Stimulated activated memory B cell treated with anti-CD40 and anti-IgM and Interleukin-4, amounts not matched to agents 10 μg/mL and 1 μg/mL and 100 μg/mL, for 72 hours (primary cell): ENCODE measurements around the gene NTM.
A peak's percentile ranks its signal among the peaks of the same experiment; 100 is the strongest.

ENCODE experiments used
- ATAC-seq: fragments of 150-1000 bp; cut with Tn5 transposase; 2 replicates; pipeline ENCODE4 v1.10.0; 2021
- H3K27ac Mint-ChIP-seq: one replicate; pipeline ENCODE4 v1.8.0; 2022; ENCODE audit warnings: mild to moderate bottlenecking, mixed read lengths
- H3K27me3 Mint-ChIP-seq: one replicate; pipeline ENCODE4 v1.8.0; 2022; ENCODE audit warnings: mixed read lengths
- H3K36me3 Mint-ChIP-seq: one replicate; pipeline ENCODE4 v1.8.0; 2022; ENCODE audit warnings: mixed read lengths
- H3K4me1 Mint-ChIP-seq: one replicate; pipeline ENCODE4 v1.8.0; 2022; ENCODE audit warnings: mixed read lengths
- H3K4me3 Mint-ChIP-seq: one replicate; pipeline ENCODE4 v1.8.0; 2022; ENCODE audit warnings: mild to moderate bottlenecking, moderate library complexity, mixed read lengths
- H3K9me3 Mint-ChIP-seq: one replicate; pipeline ENCODE4 v1.8.0; 2022; ENCODE audit warnings: mixed read lengths

Gene NTM

GRCh38 chr11:132208477-132209055 is 838.2 kb downstream of the NTM start:
- Mint-ChIP-seq H3K27me3 (no peaks in the 10 kb centered on the region), H3K27ac (no peak overlapping the region), H3K36me3 (no peaks in the 10 kb centered on the region), H3K4me1 (no peaks in the 10 kb centered on the region), H3K9me3 (peaks cover 6% of the 10 kb centered on the region), H3K4me3 (no peak overlapping the region)
- ATAC-seq = no peak

- Mint-ChIP-seq H3K36me3 (no peaks in the 10 kb centered on the region), H3K27me3 (no peaks in the 10 kb centered on the region), H3K4me1 (no peaks in the 10 kb centered on the region), H3K27ac (no peak overlapping the region), H3K4me3 (no peak overlapping the region), H3K9me3 (peaks cover 6% of the 10 kb centered on the region)
- ATAC-seq = no peak
Observed at GRCh38 chr11:132211479-132211878, 841.1 kb downstream of the NTM start.

- H3K36me3 Mint-ChIP-seq = no peaks in the 10 kb centered on the region
- ATAC-seq = no peak
- H3K4me3 Mint-ChIP-seq = no peak overlapping the region
- H3K9me3 Mint-ChIP-seq = no peaks in the 10 kb centered on the region
- no peaks in the 10 kb centered on the region for H3K4me1 Mint-ChIP-seq
- H3K27me3 Mint-ChIP-seq = no peaks in the 10 kb centered on the region
- H3K27ac Mint-ChIP-seq = no peak overlapping the region
Observed at GRCh38 chr11:132217856-132218255, 847.4 kb downstream of the NTM start.

GRCh38 chr11:132220474-132220873 is 850.1 kb downstream of the NTM start:
- Mint-ChIP-seq H3K27ac (no peak overlapping the region), H3K4me3 (no peak overlapping the region), H3K27me3 (no peaks in the 10 kb centered on the region), H3K9me3 (peaks cover 2% of the 10 kb centered on the region), H3K4me1 (no peaks in the 10 kb centered on the region), H3K36me3 (no peaks in the 10 kb centered on the region)
- ATAC-seq = no peak

- no peaks in the 10 kb centered on the region for H3K27me3 Mint-ChIP-seq
- H3K36me3 Mint-ChIP-seq = no peaks in the 10 kb centered on the region
- H3K4me3 Mint-ChIP-seq = no peak overlapping the region
- no peaks in the 10 kb centered on the region for H3K4me1 Mint-ChIP-seq
- no peak for ATAC-seq
- H3K9me3 Mint-ChIP-seq = peaks cover 6% of the 10 kb centered on the region
- H3K27ac Mint-ChIP-seq = no peak overlapping the region
Observed at GRCh38 chr11:132222345-132222744, 851.9 kb downstream of the NTM start.

- ATAC-seq = no peak
- H3K27me3 Mint-ChIP-seq = no peaks in the 10 kb centered on the region
- peaks cover 6% of the 10 kb centered on the region for H3K9me3 Mint-ChIP-seq
- H3K4me3 Mint-ChIP-seq = no peak overlapping the region
- no peaks in the 10 kb centered on the region for H3K36me3 Mint-ChIP-seq
- no peak overlapping the region for H3K27ac Mint-ChIP-seq
- H3K4me1 Mint-ChIP-seq = no peaks in the 10 kb centered on the region
Observed at GRCh38 chr11:132226522-132226921, 856.1 kb downstream of the NTM start.

- peaks cover 5% of the 10 kb centered on the region for H3K9me3 Mint-ChIP-seq
- no peaks in the 10 kb centered on the region for H3K36me3 Mint-ChIP-seq
- ATAC-seq = no peak
- no peak overlapping the region for H3K4me3 Mint-ChIP-seq
- H3K27me3 Mint-ChIP-seq = no peaks in the 10 kb centered on the region
- no peak overlapping the region for H3K27ac Mint-ChIP-seq
- no peaks in the 10 kb centered on the region for H3K4me1 Mint-ChIP-seq
Observed at GRCh38 chr11:132228746-132229325, 858.4 kb downstream of the NTM start.

GRCh38 chr11:132231656-132232347 is 861.4 kb downstream of the NTM start:
- Mint-ChIP-seq H3K27ac (no peak overlapping the region), H3K27me3 (no peaks in the 10 kb centered on the region), H3K36me3 (no peaks in the 10 kb centered on the region), H3K4me1 (no peaks in the 10 kb centered on the region), H3K4me3 (no peak overlapping the region), H3K9me3 (peaks cover 4% of the 10 kb centered on the region)
- no peak for ATAC-seq

GRCh38 chr11:132234878-132235277 is 864.5 kb downstream of the NTM start:
- no peaks in the 10 kb centered on the region for H3K36me3 Mint-ChIP-seq
- no peaks in the 10 kb centered on the region for H3K4me1 Mint-ChIP-seq
- no peak for ATAC-seq
- no peaks in the 10 kb centered on the region for H3K27me3 Mint-ChIP-seq
- no peaks in the 10 kb centered on the region for H3K9me3 Mint-ChIP-seq
- H3K27ac Mint-ChIP-seq = no peak overlapping the region
- no peak overlapping the region for H3K4me3 Mint-ChIP-seq

- no peaks in the 10 kb centered on the region for H3K9me3 Mint-ChIP-seq
- ATAC-seq = no peak
- no peak overlapping the region for H3K4me3 Mint-ChIP-seq
- H3K36me3 Mint-ChIP-seq = no peaks in the 10 kb centered on the region
- H3K27ac Mint-ChIP-seq = no peak overlapping the region
- no peaks in the 10 kb centered on the region for H3K27me3 Mint-ChIP-seq
- no peaks in the 10 kb centered on the region for H3K4me1 Mint-ChIP-seq
Observed at GRCh38 chr11:132237781-132238180, 867.4 kb downstream of the NTM start.

- Mint-ChIP-seq H3K9me3 (no peaks in the 10 kb centered on the region), H3K4me3 (no peak overlapping the region), H3K27me3 (no peaks in the 10 kb centered on the region), H3K36me3 (no peaks in the 10 kb centered on the region), H3K27ac (no peak overlapping the region), H3K4me1 (no peaks in the 10 kb centered on the region)
- no peak for ATAC-seq
Observed at GRCh38 chr11:132238331-132238866, 868.0 kb downstream of the NTM start.

GRCh38 chr11:132240374-132240773 is 870.0 kb downstream of the NTM start:
- Mint-ChIP-seq H3K4me3 (no peak overlapping the region), H3K27me3 (no peaks in the 10 kb centered on the region), H3K36me3 (no peaks in the 10 kb centered on the region), H3K4me1 (no peaks in the 10 kb centered on the region), H3K27ac (no peak overlapping the region), H3K9me3 (no peaks in the 10 kb centered on the region)
- no peak for ATAC-seq

- no peaks in the 10 kb centered on the region for H3K4me1 Mint-ChIP-seq
- no peaks in the 10 kb centered on the region for H3K27me3 Mint-ChIP-seq
- ATAC-seq = no peak
- no peaks in the 10 kb centered on the region for H3K36me3 Mint-ChIP-seq
- H3K27ac Mint-ChIP-seq = no peak overlapping the region
- H3K4me3 Mint-ChIP-seq = no peak overlapping the region
- no peaks in the 10 kb centered on the region for H3K9me3 Mint-ChIP-seq
Observed at GRCh38 chr11:132242632-132243031, 872.2 kb downstream of the NTM start.

GRCh38 chr11:132244846-132245245 is 874.4 kb downstream of the NTM start:
- H3K4me3 Mint-ChIP-seq = no peak overlapping the region
- no peaks in the 10 kb centered on the region for H3K36me3 Mint-ChIP-seq
- H3K27me3 Mint-ChIP-seq = no peaks in the 10 kb centered on the region
- H3K9me3 Mint-ChIP-seq = no peaks in the 10 kb centered on the region
- ATAC-seq = no peak
- no peaks in the 10 kb centered on the region for H3K4me1 Mint-ChIP-seq
- no peak overlapping the region for H3K27ac Mint-ChIP-seq

- Mint-ChIP-seq H3K27me3 (no peaks in the 10 kb centered on the region), H3K9me3 (peaks cover 3% of the 10 kb centered on the region), H3K27ac (no peak overlapping the region), H3K36me3 (no peaks in the 10 kb centered on the region), H3K4me3 (no peak overlapping the region), H3K4me1 (no peaks in the 10 kb centered on the region)
- ATAC-seq = peak; percentile 6
Observed at GRCh38 chr11:132245403-132246385, 875.3 kb downstream of the NTM start.
